Measurements from ENCODE around the gene PCLO. TPM values are rescaled to one million over a fixed set of nuclear protein-coding genes. Genes with fewer than 3 reads are reported as not detected.

Gene PCLO
- total RNA-seq, 1 experiment from 2014 or later: 3.1 TPM

DNA sequence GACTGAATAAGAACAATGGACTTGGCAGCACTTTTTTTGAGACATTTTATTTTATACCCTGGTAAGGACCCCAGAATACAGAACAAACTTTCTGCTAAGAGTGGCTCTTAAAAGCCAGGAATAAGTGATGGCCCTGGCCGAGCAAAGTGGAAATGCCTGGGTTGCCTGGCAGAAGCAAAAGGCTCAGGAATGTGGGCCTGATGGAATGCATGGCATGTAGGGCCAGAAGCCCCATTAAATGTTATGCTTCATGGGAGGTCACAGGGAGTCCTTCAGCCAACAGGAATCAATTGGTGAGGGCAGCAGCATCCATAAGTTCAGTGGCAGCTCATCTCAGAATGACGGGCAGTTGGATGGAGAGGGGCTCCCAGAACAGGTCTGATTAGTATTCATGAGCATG is 417.6 kb downstream of the PCLO start:
- no peaks in the 10 kb centered on the region for H3K79me2 ChIP-seq (ENCODE audit: insufficient read depth, low read length)
- DNase-seq: peak; percentile 40

More for the DNA sequence above, 417.6 kb downstream of the PCLO start:
- Histone ChIP-seq H2BK15ac (ENCODE audit: low read depth, low read length) (no peak overlapping the region), H2BK120ac (ENCODE audit: low read depth, low read length, poor library complexity, severe bottlenecking) (no peak overlapping the region), H3K9ac (ENCODE audit: extremely low read depth, insufficient read length, low read length) (no peak overlapping the region), H3K9me3 (ENCODE audit: control insufficient read depth, low read depth, low read length) (no peaks in the 10 kb centered on the region), H3K23me2 (ENCODE audit: insufficient read length, low read depth, low read length, poor library complexity, severe bottlenecking) (no peaks in the 10 kb centered on the region), H3T11ph (ENCODE audit: low read length) (no peak overlapping the region), H3K4me1 (ENCODE audit: insufficient read depth, low read length) (peaks cover 2% of the 10 kb centered on the region; the same call in 1 of the 2 replicates), H2BK12ac (ENCODE audit: insufficient read length, low read depth, low read length) (no peak overlapping the region), H3K27ac (ENCODE audit: insufficient read length, low read depth, low read length) (no peak overlapping the region), H3K27me3 (ENCODE audit: insufficient read depth, low read length) (no peaks in the 10 kb centered on the region), H4K8ac (replicated peaks; ENCODE audit: insufficient read length, low read depth, low read length) (no peak overlapping the region), H3K23ac (ENCODE audit: insufficient read length, low read depth, low read length) (no peak overlapping the region), H3K79me1 (ENCODE audit: insufficient read depth, low read depth, low read length, poor library complexity, severe bottlenecking) (no peaks in the 10 kb centered on the region), H3K56ac (ENCODE audit: insufficient read length, low read depth, low read length) (no peak overlapping the region), H3K18ac (ENCODE audit: insufficient read length, low read depth, low read length) (no peak overlapping the region), H2BK20ac (ENCODE audit: low read depth, low read length, poor library complexity, severe bottlenecking) (peak overlapping the region; percentile 66), H4K91ac (ENCODE audit: insufficient read length, low read depth, low read length) (no peak overlapping the region), H4K20me1 (ENCODE audit: control insufficient read depth, insufficient read depth, insufficient read length) (no peaks in the 10 kb centered on the region), H2BK5ac (ENCODE audit: insufficient read length, low read length) (no peak overlapping the region), H2AK5ac (ENCODE audit: insufficient read length, low read length) (no peak overlapping the region), H3K4me2 (ENCODE audit: insufficient read depth, insufficient read length, low read length) (no peak overlapping the region), H3K4ac (ENCODE audit: low read depth, low read length) (no peak overlapping the region), H4K5ac (ENCODE audit: insufficient read length, low read depth, low read length) (no peak overlapping the region), H2AFZ (ENCODE audit: low read length) (no peak overlapping the region), H3K14ac (ENCODE audit: insufficient read depth, low read length) (no peak overlapping the region)
- H3K9me3 Mint-ChIP-seq: no peaks in the 10 kb centered on the region
- peaks cover 25 to 32% of the 10 kb centered on the region in 2 experiments for H3K4me1 Mint-ChIP-seq
- no peaks in the 10 kb centered on the region; the same call in 1 of the 2 replicates for H3K27me3 Mint-ChIP-seq (ENCODE audit: low read depth)
- H3K36me3 Mint-ChIP-seq (ENCODE audit: insufficient read depth in 1 of 3, low read depth in 3 of 3): peaks cover 0 to 8% (median 1%) of the 10 kb centered on the region in 3 experiments; a peak in 3 of 7 replicates
- TF ChIP-seq, protein P1, sequence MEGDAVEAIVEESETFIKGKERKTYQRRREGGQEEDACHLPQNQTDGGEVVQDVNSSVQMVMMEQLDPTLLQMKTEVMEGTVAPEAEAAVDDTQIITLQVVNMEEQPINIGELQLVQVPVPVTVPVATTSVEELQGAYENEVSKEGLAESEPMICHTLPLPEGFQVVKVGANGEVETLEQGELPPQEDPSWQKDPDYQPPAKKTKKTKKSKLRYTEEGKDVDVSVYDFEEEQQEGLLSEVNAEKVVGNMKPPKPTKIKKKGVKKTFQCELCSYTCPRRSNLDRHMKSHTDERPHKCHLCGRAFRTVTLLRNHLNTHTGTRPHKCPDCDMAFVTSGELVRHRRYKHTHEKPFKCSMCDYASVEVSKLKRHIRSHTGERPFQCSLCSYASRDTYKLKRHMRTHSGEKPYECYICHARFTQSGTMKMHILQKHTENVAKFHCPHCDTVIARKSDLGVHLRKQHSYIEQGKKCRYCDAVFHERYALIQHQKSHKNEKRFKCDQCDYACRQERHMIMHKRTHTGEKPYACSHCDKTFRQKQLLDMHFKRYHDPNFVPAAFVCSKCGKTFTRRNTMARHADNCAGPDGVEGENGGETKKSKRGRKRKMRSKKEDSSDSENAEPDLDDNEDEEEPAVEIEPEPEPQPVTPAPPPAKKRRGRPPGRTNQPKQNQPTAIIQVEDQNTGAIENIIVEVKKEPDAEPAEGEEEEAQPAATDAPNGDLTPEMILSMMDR (conservative IDR thresholded peaks at IDR 0.05): no peak
- no CpG with 5 or more reads among the region's 2 CpGs for WGBS (ENCODE audit: extremely low coverage, insufficient read length, low lambda C conversion rate)
- no peak overlapping the region for H3K4me3 Mint-ChIP-seq
- H3K27ac Mint-ChIP-seq: peak overlapping the region in 1 of 3 experiments; percentile 76; a peak in 1 of 7 replicates
